Neural crest cell (in vitro differentiated cells): Measurements from ENCODE around the gene RET. TPM values are rescaled to one million over a fixed set of nuclear protein-coding genes. Genes with fewer than 3 reads are reported as not detected.

Source experiments
- DNase-seq: peaks from one replicate; pipeline ENCODE4 v3.0.0; 2021; ENCODE audit warnings: low read depth, mixed read lengths, low spot score
- H3K27ac Mint-ChIP-seq: one replicate; pipeline ENCODE4 v1.8.0; 2021; ENCODE audit warnings: mild to moderate bottlenecking, mixed read lengths; ENCODE audit not compliant: unreplicated experiment
- H3K27me3 Mint-ChIP-seq: 2 replicates; pipeline ENCODE4 v1.8.0; 2021; ENCODE audit warnings: low read depth, mild to moderate bottlenecking, mixed read lengths
- H3K36me3 Mint-ChIP-seq: 2 replicates; pipeline ENCODE4 v1.8.0; 2021; ENCODE audit warnings: low read depth, mild to moderate bottlenecking, mixed read lengths
- H3K4me1 Mint-ChIP-seq: 2 replicates; pipeline ENCODE4 v1.8.0; 2021; ENCODE audit warnings: mixed read lengths
- H3K4me3 Mint-ChIP-seq: one replicate; pipeline ENCODE4 v1.8.0; 2021; ENCODE audit warnings: mild to moderate bottlenecking, mixed read lengths
- H3K9me3 Mint-ChIP-seq: 2 replicates; pipeline ENCODE4 v1.8.0; 2021; ENCODE audit warnings: mixed read lengths
- total RNA-seq: library from RNA; stranded (reverse); gene quantifications from 2 replicates; pipeline ENCODE4 v1.2.1, GENCODE V29; 2021
- TF ChIP-seq, protein P1 (sequence below): fragments of 200-600 bp; sonication (generic); conservative IDR thresholded peaks from 2 replicates; pipeline ENCODE4 v1.5.0; 2021; ENCODE audit warnings: antibody characterized with exemption, mild to moderate bottlenecking

The RET gene
- total RNA-seq, 1 donor from 2014 or later: 1.6 TPM

DNA sequence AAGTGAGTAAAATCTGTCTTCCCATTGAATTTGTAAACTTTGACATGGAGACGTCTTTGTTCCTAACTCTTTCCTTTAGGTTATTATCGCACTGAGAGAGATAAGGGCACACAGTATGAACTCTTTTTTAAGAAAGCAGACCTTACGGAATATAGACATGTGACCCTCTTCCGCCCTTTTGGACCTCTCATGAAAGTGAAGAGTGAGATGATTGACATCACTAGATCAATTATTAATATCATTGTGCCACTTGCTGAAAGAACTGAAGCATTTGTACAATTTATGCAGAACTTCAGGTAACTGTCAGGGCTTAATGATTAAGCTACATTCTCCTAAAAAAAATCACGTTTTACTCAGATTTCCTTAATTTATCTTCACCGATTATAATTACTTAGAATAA lies 81.8 kb downstream of the RET start:
- H3K4me1 Mint-ChIP-seq: peaks cover 7% of the 10 kb centered on the region

DNA sequence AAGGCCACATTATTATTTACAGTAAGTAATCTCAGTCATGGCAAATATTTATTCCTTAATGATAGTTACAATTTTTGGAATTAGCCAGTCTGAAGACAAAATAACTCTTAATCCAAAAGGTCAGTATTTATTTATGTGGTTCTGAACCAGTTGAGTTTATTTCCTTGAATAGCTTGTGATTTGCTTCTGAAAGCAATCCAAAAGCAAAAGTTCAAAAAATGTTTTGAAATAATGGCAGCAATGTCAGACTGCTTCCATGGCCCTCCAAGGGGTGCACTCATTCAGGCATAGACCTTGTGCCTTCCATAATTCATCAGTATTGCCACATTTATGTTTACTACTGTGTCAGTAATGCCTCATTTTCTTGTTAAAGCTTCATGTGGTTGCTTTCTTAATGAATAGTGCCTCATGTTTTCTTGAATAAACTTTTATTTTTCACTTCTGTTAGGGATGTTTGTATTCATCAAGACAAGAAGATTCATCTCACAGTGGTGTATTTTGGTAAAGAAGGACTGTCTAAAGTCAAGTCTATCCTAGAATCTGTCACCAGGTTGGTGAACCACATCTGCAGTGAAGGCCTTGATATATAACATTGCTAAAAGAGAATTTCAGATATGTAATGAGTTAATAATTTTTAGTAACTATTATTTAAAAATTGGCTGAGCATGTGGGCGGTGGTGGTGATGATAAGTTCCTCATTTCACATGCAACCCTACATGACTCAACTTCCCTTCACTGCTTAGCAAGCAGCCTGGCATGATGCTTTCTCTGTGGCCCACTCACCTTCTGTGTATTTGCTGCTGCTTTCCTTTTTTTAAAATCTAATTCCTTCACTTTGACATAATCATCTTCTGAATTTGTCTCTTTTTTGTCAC lies 83.4 kb downstream of the RET start:
- Mint-ChIP-seq H3K27ac (no peak overlapping the region), H3K4me3 (no peak overlapping the region), H3K9me3 (no peaks in the 10 kb centered on the region), H3K27me3 (no peaks in the 10 kb centered on the region), H3K36me3 (no peaks in the 10 kb centered on the region), H3K4me1 (peaks cover 7% of the 10 kb centered on the region)
- DNase-seq: no peak
- TF ChIP-seq, protein P1, sequence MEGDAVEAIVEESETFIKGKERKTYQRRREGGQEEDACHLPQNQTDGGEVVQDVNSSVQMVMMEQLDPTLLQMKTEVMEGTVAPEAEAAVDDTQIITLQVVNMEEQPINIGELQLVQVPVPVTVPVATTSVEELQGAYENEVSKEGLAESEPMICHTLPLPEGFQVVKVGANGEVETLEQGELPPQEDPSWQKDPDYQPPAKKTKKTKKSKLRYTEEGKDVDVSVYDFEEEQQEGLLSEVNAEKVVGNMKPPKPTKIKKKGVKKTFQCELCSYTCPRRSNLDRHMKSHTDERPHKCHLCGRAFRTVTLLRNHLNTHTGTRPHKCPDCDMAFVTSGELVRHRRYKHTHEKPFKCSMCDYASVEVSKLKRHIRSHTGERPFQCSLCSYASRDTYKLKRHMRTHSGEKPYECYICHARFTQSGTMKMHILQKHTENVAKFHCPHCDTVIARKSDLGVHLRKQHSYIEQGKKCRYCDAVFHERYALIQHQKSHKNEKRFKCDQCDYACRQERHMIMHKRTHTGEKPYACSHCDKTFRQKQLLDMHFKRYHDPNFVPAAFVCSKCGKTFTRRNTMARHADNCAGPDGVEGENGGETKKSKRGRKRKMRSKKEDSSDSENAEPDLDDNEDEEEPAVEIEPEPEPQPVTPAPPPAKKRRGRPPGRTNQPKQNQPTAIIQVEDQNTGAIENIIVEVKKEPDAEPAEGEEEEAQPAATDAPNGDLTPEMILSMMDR: no peak

More for the DNA sequence above, 81.8 kb downstream of the RET start:
- Mint-ChIP-seq H3K27ac (no peak overlapping the region), H3K4me3 (no peak overlapping the region), H3K36me3 (no peaks in the 10 kb centered on the region), H3K9me3 (no peaks in the 10 kb centered on the region), H3K27me3 (no peaks in the 10 kb centered on the region)
- TF ChIP-seq, protein P1: no peak
- no peak for DNase-seq

DNA sequence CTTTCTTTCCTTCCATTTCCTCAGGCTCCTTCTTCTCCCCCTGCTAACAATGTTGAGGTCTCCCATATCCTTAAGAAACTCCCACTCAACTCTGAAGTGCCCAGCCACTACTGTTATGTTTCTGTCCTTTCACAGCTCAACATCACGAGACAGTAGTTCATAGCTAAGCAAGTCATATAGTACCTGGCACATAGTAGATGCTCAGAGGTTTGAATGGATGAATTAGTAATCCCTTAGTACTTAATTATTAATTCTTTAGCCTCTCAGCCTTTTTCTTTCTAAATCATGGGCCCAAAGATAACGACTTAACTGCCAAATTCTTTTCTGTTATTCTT lies 84.0 kb downstream of the RET start:
- no peaks in the 10 kb centered on the region for H3K36me3 Mint-ChIP-seq
- H3K9me3 Mint-ChIP-seq: no peaks in the 10 kb centered on the region
- no peak overlapping the region for H3K4me3 Mint-ChIP-seq
- TF ChIP-seq, protein P1: no peak
- peaks cover 7% of the 10 kb centered on the region for H3K4me1 Mint-ChIP-seq
- H3K27me3 Mint-ChIP-seq: no peaks in the 10 kb centered on the region
- H3K27ac Mint-ChIP-seq: no peak overlapping the region
- DNase-seq: no peak

DNA sequence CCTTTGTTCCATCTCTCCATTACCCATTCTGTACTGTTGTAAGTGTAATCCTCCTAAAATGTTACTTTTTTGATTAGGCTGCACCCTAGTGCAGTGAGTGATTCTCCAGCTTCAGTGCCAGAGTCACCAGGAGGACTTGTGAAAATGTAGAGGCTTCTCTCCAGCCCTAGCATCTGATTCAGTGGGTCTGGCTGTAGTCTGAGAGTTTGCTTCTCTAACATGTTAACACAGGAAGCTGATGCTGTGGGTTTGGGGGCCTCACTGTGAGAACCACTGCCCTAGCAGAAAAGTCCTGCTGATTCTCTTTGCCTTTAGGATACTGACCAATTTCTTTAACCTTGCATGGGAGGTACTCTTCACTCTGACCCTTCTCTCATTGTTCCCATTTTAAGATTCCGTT lies 85.7 kb downstream of the RET start:
- Mint-ChIP-seq H3K36me3 (no peaks in the 10 kb centered on the region), H3K9me3 (no peaks in the 10 kb centered on the region), H3K4me1 (no peaks in the 10 kb centered on the region), H3K27ac (no peak overlapping the region), H3K27me3 (no peaks in the 10 kb centered on the region), H3K4me3 (no peak overlapping the region)
- TF ChIP-seq, protein P1: no peak
- no peak for DNase-seq

DNA sequence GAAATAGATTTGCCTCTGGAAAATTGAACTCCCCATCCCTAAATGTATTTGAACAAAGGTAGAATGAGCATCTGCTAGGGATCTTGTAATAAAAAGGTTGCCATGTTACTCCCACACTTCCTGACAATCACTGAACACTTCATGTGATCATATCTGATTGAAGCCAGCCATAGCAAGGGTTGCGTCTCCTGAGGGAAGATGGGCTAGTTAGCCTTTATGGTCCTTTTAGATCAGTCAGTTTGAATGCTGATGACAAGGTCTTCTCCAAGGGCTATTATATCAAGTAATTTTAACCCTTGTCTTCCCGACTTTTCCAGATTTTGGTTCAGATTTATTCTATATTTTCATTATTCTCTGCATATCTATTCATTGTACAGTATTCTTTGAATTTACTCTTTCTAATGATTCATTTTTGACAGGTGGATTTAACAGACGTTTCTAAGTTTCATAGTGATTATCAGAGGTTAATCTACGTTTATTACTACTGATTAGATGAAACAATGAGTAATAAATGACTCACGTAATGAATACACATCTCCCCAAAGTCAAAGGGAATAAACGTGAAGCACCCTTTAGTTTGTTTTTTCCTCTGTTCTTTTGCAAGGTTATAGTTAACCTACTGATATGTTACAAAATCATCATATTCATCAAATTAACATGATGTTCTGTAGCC lies 89.5 kb downstream of the RET start:
- Mint-ChIP-seq H3K9me3 (no peaks in the 10 kb centered on the region), H3K4me3 (no peak overlapping the region), H3K36me3 (peaks cover 7% of the 10 kb centered on the region), H3K27me3 (no peaks in the 10 kb centered on the region), H3K27ac (no peak overlapping the region), H3K4me1 (peaks cover 3% of the 10 kb centered on the region)
- TF ChIP-seq, protein P1: no peak
- no peak for DNase-seq
